Measurements from ENCODE around the gene CRYBB3. TPM values are rescaled to one million over a fixed set of nuclear protein-coding genes. Genes with fewer than 3 reads are reported as not detected.

The CRYBB3 gene
- total and polyA plus RNA-seq, 2 donors (not counting 3 experiments of a cell fraction or from before 2014, with no cell fraction given) = 0.59 to 1.2 TPM

DNA sequence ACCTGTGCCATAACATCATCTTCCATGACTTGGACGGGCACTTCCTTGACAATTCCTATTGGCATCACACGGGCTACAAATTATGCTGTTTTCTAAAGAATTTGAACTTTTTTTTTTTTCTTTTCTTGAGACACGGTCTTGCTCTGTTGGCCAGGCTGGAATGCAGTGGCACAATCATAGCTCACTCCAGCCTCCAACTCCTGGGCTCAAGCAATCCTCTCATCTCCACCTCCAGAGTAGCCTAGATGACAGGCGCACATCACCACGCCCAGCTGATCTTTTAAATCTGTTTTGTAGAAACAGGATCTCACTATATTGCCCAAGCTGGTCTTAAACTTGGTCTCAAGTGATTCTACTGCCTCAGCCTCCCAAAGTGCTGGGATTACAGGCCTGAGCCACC, 3.3 kb upstream of the CRYBB3 start:
- no peaks in the 10 kb centered on the region for H3K4me1 ChIP-seq (ENCODE audit: control insufficient read depth, extremely low read depth, insufficient read depth, low read length)
- ChIA-PET POLR2A (no interaction called here), CTCF (no interaction called here)
- H3K27ac ChIP-seq (ENCODE audit: insufficient read depth, low read depth, low read length) = no peak overlapping the region
- H3K4me3 ChIP-seq (replicated peaks in 1 of 3; ENCODE audit: insufficient read depth in 1 of 3, low read depth in 1 of 3, low read length in 3 of 3) = no peak overlapping the region
- no peaks in the 10 kb centered on the region for H3K79me2 ChIP-seq (ENCODE audit: control insufficient read depth, insufficient read depth, low read length)
- BruUV-seq (replicated peaks) = no TSS peak
- H3K27me3 ChIP-seq (ENCODE audit: control insufficient read depth in 2 of 2, insufficient read depth in 2 of 2, low read length in 2 of 2) = no peaks in the 10 kb centered on the region
- FAIRE-seq = no peak
- dilution Hi-C loops (cut with MboI; ENCODE audit: extremely low pct_ligation_motif_present, low sequenced_read_pairs) (no loop called here), intact Hi-C loops (cut with micrococcal nuclease) (no loop called here)
- H3K4me2 ChIP-seq (ENCODE audit: insufficient read depth, low read length) = no peak overlapping the region
- H4K20me1 ChIP-seq (replicated peaks; ENCODE audit: control insufficient read depth, extremely low read depth, insufficient read depth, low read length) = peaks cover 3% of the 10 kb centered on the region
- H3K9me1 ChIP-seq (replicated peaks; ENCODE audit: control insufficient read depth, extremely low read depth, insufficient read depth, low read length) = no peaks in the 10 kb centered on the region
- TF ChIP-seq POLR2AphosphoS5 (IDR thresholded peaks at IDR 0.05; ENCODE audit: insufficient read depth, low read depth, low read length) (no peak), GATA2 (IDR thresholded peaks at IDR 0.05; ENCODE audit: insufficient read depth, insufficient read length, low read depth, low read length) (no peak), MYC (IDR thresholded peaks at IDR 0.05; ENCODE audit: low read depth, low read length) (no peak), JUN (IDR thresholded peaks at IDR 0.05; ENCODE audit: borderline replicate concordance, insufficient read depth, insufficient read length, low read depth) (no peak), POLR2A (IDR thresholded peaks at IDR 0.05; ENCODE audit: low read depth, low read length) (no peak), EZH2 (IDR thresholded peaks at IDR 0.05; ENCODE audit: borderline replicate concordance, low read depth, low read length, severe bottlenecking) (no peak), FOS (IDR thresholded peaks at IDR 0.05; ENCODE audit: borderline replicate concordance, insufficient read depth, low read length) (no peak)
- TF ChIP-seq, protein P1, sequence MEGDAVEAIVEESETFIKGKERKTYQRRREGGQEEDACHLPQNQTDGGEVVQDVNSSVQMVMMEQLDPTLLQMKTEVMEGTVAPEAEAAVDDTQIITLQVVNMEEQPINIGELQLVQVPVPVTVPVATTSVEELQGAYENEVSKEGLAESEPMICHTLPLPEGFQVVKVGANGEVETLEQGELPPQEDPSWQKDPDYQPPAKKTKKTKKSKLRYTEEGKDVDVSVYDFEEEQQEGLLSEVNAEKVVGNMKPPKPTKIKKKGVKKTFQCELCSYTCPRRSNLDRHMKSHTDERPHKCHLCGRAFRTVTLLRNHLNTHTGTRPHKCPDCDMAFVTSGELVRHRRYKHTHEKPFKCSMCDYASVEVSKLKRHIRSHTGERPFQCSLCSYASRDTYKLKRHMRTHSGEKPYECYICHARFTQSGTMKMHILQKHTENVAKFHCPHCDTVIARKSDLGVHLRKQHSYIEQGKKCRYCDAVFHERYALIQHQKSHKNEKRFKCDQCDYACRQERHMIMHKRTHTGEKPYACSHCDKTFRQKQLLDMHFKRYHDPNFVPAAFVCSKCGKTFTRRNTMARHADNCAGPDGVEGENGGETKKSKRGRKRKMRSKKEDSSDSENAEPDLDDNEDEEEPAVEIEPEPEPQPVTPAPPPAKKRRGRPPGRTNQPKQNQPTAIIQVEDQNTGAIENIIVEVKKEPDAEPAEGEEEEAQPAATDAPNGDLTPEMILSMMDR (IDR thresholded peaks at IDR 0.05; ENCODE audit: extremely low read depth in 1 of 2, insufficient read depth in 1 of 2, low read depth in 1 of 2, low read length in 2 of 2) = no peak
- TF ChIP-seq, protein P2, sequence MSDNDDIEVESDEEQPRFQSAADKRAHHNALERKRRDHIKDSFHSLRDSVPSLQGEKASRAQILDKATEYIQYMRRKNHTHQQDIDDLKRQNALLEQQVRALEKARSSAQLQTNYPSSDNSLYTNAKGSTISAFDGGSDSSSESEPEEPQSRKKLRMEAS (IDR thresholded peaks at IDR 0.05; ENCODE audit: insufficient read depth, insufficient read length) = no peak
- H3K9ac ChIP-seq (replicated peaks; ENCODE audit: extremely low read depth, insufficient read depth, low read length) = no peak overlapping the region
- H3K36me3 ChIP-seq (ENCODE audit: control insufficient read depth in 2 of 2, extremely low read depth in 1 of 2, insufficient read depth in 2 of 2, low read length in 2 of 2) = peaks cover 13 to 37% of the 10 kb centered on the region in 2 experiments
- no peaks in the 10 kb centered on the region for H3K9me3 ChIP-seq (replicated peaks; ENCODE audit: control insufficient read depth, insufficient read depth, low read length)
- H2AFZ ChIP-seq (ENCODE audit: low read depth, low read length) = no peak overlapping the region
- DNase-seq (ENCODE audit: low read depth, low spot score) = no peak

All from endothelial cell of umbilical vein (primary cell).